HPDE6-E6E7 (cell line): ENCODE data around the gene DBR1.

ENCODE experiments used
- DNase-seq: peaks from one replicate; pipeline ENCODE4 v3.0.0; 2011; ENCODE audit warnings: missing footprints; ENCODE audit errors: extremely low spot score

Gene DBR1

DNA sequence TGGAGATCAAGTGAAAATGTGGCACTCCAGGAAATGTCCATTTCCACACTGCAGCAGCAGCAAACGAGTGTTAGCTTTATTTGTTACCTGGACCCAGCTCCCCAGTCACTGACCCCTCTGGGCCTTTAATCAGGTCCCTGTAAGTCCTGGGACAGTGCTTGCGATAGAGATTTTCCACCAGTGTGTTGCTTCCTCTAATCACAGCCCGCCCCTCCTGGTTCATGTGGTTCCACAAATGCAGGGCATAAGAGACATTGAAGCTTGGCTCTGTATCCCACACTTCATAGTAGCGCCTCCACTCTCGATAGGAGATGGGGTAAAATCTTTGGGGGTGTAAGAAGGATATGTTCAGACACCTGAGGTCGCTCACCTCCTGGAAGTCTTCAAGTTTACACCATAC is 50.5 kb downstream of the DBR1 start:
- DNase-seq: no peak

DNA sequence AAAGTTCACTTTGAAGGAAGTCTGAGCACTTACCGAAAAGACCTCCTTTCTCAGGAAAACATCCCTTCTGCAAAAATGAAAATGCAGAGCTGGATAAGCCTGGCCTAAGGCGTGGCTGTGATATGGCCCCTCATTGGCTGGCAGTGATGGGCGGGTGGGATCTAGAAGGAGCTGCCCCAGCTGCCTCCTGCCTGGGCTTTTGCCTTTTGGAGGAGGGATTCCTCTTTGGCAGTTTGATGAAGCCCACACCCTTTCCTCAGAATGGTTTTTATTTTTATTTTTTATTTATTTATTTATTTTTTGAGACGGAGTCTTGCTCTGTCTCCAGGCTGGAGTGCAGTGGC is 55.3 kb downstream of the DBR1 start:
- no peak for DNase-seq

DNA sequence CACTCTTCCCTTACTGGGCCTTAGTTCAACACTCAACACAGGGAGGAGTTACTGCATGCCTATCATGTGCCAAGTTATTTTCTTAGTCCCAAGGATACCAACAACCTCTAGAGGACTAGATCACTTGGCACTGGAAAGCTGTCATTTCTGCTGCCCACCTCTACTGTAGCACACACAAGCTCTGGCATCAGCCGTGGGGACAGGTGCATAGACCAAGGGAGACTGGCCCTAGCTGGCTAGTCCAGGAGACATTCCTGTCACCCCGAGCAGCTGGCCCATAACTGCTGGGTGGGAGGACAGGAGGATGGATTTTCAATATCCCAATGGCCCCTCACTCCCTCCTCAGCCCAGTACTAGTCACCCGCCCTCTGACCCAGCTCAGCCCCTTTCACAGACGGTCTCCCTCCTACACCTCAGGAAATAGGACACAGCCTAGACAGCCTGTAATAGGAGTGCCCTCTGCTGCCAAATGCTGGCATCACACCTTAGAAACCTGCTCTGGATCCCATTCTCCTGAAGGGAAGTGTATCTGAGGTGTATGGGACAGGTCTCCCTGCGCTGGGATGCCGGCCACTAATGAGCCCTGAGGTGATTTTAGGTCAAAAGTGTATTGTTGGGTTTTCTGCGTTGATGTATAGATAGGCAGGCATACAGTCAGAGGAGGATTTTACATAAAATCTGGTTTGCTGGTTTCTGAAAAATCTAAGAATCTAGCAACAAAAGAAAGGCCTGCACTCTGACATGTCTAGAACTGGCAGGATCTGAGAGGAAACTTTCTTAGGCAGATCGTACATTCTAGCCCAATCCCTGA is 55.9 kb downstream of the DBR1 start:
- DNase-seq: peak; percentile 77

DNA sequence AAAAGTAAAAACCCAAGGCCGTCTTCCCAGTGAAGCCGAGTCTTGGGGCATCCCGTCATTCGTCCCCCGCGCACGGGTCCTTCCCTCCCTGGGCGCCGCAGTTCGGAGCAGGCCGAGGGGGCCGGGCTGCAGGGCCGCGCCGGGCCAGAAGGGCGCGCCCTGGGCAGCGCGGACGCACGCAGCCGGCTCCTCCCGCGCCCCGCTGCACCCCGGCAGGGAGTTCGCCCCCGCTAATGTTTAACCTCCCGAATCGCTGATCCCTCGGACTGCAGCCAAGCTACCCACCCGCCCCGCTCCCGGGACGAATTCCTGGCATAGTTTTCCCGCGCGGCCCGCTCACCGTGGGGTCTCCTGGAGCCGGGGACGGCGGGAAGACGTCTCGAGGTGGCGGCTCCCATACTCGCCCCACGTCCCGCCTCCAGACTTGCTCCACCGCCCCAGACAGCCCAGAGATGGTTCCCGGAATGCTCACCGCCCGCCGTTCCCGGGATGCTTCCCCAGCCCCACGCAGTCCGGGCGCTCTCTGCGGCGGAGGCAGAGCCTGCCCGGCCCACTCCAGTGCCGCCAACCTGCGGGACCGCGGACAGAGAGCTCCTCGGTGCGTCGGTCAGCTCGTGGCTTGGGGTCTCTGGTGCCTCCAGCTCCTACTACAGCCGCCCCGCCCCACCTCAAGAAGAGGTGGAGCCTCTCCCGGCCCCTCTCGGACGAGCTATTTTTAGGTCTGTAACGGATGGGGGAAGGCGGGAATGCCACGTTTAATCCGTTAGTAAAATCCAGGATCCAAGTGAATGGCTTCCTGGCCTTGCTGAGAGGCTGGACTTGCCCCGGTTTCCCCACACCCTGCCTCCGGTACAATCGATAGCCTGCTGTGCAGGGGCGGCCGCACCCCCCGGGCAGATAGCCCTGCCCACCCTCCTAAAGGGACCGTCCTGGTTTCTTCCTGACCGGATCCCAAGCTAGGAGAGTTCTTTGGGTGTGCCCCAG is 59.4 kb downstream of the DBR1 start, which contains the start of gene DZIP1L:
Gene DZIP1L (minus strand): TSS at position 621 of the 984 bp plus-strand sequence. CDS start 11,637 bp downstream, outside the sequence.
- peak; percentile 49 for DNase-seq

DNA sequence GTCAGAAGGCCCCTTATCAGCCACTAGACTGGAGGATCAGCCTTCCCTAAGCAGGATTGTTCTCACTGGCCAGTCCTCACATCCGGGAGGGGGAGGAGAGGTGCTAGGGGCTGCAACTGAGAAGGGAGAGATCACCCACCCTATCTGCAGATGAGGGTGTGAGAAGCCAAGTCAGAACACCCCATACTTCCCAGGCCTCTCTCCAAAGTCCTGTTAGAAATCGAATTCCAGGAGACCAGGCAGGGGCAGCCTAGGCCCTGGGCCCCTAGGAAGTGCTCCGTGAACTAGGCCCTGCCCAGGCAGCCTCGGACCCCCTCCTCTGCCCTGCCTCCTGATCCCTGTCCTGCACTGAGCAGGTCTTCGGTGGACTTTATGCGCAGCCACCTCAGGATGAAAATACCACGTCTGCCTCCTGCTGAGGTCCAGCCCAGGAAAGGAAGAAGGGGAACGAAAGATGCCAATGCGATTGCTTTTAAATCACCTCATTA is 60.2 kb downstream of the DBR1 start:
- no peak for DNase-seq

DNA sequence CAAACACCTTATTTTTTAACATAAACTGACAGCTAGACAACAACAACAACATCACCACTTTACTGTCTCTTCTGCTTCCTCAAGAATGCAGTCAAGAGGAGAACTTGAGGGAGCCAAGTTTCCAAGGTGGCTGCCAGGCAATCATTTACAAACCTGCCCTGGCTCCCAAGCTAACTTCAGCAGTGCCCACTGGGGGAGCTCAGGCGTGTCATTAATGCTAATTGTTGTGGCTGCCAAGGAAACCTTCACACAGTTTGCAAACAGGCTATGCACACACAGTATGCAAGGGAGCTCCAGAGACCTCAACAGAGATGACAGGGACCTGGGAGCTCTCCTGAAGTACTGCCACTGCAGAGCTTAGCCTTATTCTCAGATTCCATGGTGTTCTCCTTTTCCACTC is 61.4 kb downstream of the DBR1 start:
- no peak for DNase-seq

DNA sequence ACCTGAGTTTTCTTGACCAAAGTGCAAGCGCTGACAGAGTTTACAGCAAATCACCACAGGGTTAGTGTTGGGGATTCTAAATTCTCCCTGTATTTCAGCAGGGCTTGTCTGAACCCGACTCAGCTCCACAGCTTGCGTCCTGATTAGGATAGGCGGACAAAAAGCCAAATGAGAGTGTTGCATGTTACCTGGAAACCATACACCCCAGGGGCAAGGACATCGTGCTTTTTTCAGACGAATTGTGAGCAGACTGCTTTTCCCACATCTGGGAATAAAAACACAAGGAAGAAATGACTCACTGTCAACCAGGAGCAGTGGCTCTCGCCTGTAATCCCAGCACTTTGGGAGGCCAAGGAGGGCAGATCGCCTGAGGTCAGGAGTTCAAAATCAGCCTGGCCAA is 62.4 kb downstream of the DBR1 start:
- no peak for DNase-seq
